Measurements from ENCODE around the gene MAP1B.

DNA sequence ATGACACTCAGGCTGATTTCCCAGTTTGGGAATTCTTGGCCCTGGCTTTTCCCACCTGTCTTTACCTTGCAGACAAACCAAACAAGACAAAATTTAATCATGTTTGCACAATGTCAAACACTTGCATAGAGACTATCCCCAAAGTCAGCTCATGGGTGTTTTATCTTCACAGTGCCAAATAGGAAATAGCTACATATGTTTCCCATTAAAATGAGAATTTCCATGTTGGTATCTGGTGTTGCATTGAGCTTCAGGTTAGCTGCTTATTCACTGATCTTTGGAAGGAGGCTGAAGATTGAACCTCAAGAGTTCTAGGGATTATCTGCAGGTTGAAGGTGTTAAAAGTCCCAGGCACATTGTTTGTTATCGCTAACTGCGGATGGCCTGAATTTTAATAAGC lies 19.5 kb downstream of the MAP1B start:
- TF ChIP-seq, protein P1, sequence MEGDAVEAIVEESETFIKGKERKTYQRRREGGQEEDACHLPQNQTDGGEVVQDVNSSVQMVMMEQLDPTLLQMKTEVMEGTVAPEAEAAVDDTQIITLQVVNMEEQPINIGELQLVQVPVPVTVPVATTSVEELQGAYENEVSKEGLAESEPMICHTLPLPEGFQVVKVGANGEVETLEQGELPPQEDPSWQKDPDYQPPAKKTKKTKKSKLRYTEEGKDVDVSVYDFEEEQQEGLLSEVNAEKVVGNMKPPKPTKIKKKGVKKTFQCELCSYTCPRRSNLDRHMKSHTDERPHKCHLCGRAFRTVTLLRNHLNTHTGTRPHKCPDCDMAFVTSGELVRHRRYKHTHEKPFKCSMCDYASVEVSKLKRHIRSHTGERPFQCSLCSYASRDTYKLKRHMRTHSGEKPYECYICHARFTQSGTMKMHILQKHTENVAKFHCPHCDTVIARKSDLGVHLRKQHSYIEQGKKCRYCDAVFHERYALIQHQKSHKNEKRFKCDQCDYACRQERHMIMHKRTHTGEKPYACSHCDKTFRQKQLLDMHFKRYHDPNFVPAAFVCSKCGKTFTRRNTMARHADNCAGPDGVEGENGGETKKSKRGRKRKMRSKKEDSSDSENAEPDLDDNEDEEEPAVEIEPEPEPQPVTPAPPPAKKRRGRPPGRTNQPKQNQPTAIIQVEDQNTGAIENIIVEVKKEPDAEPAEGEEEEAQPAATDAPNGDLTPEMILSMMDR (IDR thresholded peaks at IDR 0.05) = no peak
- TF ChIP-seq POLR2A (IDR thresholded peaks at IDR 0.05; ENCODE audit: low read length) = no peak
